SK-N-SH treated with all-trans-retinoic acid at 6 μM for 48 hours (cell line): ENCODE data around the gene EID3.

Experiments
- ARNTL ChIP-seq: fragments of 450-650 bp; formaldehyde crosslinking; IDR thresholded peaks from 2 replicates; pipeline ENCODE4 v1.5.0; 2020; ENCODE audit warnings: low read depth, mild to moderate bottlenecking, moderate library complexity, borderline replicate concordance
- CREB5 ChIP-seq: fragments of 250-450 bp; sonication (Bioruptor Pico); IDR thresholded peaks from 2 replicates; pipeline ENCODE4 v1.5.1; 2020; ENCODE audit warnings: low read depth, mild to moderate bottlenecking, moderate library complexity
- CSRNP3 ChIP-seq: fragments of 250-450 bp; sonication (Bioruptor Pico); IDR thresholded peaks from 2 replicates; pipeline ENCODE4 v1.5.1; 2021; ENCODE audit warnings: mild to moderate bottlenecking, moderate library complexity
- ESRRG ChIP-seq: fragments of 250-450 bp; sonication (Bioruptor Pico); IDR thresholded peaks from 2 replicates; pipeline ENCODE4 v1.6.1; 2021; ENCODE audit warnings: mild to moderate bottlenecking
- OSR1 ChIP-seq: fragments of 250-450 bp; sonication (Bioruptor Pico); IDR thresholded peaks from 2 replicates; pipeline ENCODE4 v1.8.0; 2022; ENCODE audit warnings: moderate library complexity, mild to moderate bottlenecking, inconsistent platforms
- PATZ1 ChIP-seq: fragments of 250-450 bp; sonication (Bioruptor Pico); IDR thresholded peaks from 2 replicates; pipeline ENCODE4 v1.8.0; 2020; ENCODE audit warnings: mild to moderate bottlenecking, moderate library complexity, borderline replicate concordance
- TSHZ2 ChIP-seq: fragments of 250-450 bp; sonication (Bioruptor Pico); IDR thresholded peaks from 2 replicates; pipeline ENCODE4 v1.5.0; 2020; ENCODE audit warnings: mild to moderate bottlenecking, moderate library complexity
- ZC3H10 ChIP-seq: fragments of 250-450 bp; sonication (Bioruptor Pico); IDR thresholded peaks from 2 replicates; pipeline ENCODE4 v1.5.1; 2021; ENCODE audit warnings: mild to moderate bottlenecking, moderate library complexity
- ZFP30 ChIP-seq: fragments of 450-650 bp; formaldehyde crosslinking; IDR thresholded peaks from 2 replicates; pipeline ENCODE4 v1.5.0; 2022; ENCODE audit warnings: mild to moderate bottlenecking, moderate library complexity

- TF ChIP-seq ZFP30 (CRISPR knock-in tag) (no peak), PATZ1 (CRISPR knock-in tag) (no peak), ZC3H10 (CRISPR knock-in tag) (no peak), CREB5 (CRISPR knock-in tag) (no peak), ARNTL (CRISPR knock-in tag) (no peak), OSR1 (CRISPR knock-in tag) (no peak), ESRRG (CRISPR knock-in tag) (no peak), CSRNP3 (CRISPR knock-in tag) (no peak), TSHZ2 (no peak)
Measured at GRCh38 chr12:104275689-104276088, 27.9 kb upstream of the EID3 start.
